ENCODE data around the gene MIA3.

The MIA3 gene, protein sequence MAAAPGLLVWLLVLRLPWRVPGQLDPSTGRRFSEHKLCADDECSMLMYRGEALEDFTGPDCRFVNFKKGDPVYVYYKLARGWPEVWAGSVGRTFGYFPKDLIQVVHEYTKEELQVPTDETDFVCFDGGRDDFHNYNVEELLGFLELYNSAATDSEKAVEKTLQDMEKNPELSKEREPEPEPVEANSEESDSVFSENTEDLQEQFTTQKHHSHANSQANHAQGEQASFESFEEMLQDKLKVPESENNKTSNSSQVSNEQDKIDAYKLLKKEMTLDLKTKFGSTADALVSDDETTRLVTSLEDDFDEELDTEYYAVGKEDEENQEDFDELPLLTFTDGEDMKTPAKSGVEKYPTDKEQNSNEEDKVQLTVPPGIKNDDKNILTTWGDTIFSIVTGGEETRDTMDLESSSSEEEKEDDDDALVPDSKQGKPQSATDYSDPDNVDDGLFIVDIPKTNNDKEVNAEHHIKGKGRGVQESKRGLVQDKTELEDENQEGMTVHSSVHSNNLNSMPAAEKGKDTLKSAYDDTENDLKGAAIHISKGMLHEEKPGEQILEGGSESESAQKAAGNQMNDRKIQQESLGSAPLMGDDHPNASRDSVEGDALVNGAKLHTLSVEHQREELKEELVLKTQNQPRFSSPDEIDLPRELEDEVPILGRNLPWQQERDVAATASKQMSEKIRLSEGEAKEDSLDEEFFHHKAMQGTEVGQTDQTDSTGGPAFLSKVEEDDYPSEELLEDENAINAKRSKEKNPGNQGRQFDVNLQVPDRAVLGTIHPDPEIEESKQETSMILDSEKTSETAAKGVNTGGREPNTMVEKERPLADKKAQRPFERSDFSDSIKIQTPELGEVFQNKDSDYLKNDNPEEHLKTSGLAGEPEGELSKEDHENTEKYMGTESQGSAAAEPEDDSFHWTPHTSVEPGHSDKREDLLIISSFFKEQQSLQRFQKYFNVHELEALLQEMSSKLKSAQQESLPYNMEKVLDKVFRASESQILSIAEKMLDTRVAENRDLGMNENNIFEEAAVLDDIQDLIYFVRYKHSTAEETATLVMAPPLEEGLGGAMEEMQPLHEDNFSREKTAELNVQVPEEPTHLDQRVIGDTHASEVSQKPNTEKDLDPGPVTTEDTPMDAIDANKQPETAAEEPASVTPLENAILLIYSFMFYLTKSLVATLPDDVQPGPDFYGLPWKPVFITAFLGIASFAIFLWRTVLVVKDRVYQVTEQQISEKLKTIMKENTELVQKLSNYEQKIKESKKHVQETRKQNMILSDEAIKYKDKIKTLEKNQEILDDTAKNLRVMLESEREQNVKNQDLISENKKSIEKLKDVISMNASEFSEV (N-terminal part only)

DNA sequence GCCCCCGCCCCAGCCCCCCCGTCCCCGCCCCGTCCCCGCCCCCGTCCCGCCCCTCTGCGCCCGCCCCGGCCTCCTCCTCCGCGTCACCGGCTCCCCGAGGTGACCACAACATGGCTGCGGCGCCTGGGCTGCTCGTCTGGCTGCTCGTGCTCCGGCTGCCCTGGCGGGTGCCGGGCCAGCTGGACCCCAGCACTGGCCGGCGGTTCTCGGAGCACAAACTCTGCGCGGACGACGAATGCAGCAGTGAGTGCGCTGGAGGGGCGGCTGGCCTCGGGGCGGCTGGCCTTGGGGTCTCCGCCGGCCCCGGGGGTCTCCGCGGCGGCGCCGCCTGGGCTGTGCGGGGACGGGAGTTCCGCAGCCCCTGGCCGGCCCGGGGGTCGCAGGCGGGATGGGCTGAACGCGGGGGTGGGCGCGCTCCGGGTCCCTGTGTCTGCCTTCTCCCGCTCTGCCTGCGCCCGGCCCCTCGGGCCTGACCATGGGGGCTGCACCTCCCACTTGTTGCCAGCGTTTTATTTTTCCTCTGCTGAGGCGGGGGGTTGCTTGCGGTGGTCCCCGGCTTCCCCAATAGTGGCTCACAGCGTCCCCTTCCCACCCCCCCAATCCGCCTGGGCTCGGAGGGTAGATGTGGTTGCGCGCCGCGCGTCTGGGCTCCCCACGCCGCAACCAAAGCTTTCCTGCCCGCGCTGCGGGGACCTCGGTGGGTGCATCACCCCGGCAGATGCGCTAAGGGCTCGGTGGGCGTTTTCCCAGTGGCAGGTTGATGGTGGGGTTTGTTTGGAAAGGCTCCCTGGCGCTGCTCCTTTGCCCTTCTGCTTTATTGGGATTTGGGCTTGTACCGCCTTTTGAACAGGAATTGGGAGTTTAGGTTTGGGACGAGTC lies at the start of gene MIA3:
Gene MIA3 (plus strand): TSS at position 97 of the 879 bp plus-strand sequence. CDS start 14 bp downstream, at position 111.
- in situ Hi-C loops (cut with MboI; ENCODE audit: low sequenced_read_pairs): no loop called here
- peaks cover 5% of the 10 kb centered on the region for H3K4me1 ChIP-seq
- H3K27me3 ChIP-seq (ENCODE audit: low read depth): peaks cover 2% of the 10 kb centered on the region
- peak; percentile 14 to 19 for DNase-seq (ENCODE audit: low spot score in 2 of 2)
- peak within 1 kb of the TSS; percentile 55 for H3K4me3 ChIP-seq
- peaks cover under 1% of the 10 kb centered on the region for H3K36me3 ChIP-seq (replicated peaks)
- H3K9me3 ChIP-seq: no peaks in the 10 kb centered on the region

- DNase-seq (ENCODE audit: low spot score in 2 of 2): no peak
- no peaks in the 10 kb centered on the region for H3K9me3 ChIP-seq
- H3K4me1 ChIP-seq: no peaks in the 10 kb centered on the region
- peaks cover 22% of the 10 kb centered on the region for H3K36me3 ChIP-seq (replicated peaks)
- no peak overlapping the region for H3K4me3 ChIP-seq
- no peaks in the 10 kb centered on the region for H3K27me3 ChIP-seq (ENCODE audit: low read depth)
- in situ Hi-C loops (cut with MboI; ENCODE audit: low sequenced_read_pairs): no loop called here
Observed at GRCh38 chr1:222570837-222571236, 47.1 kb upstream of the MIA3 start.

DNA sequence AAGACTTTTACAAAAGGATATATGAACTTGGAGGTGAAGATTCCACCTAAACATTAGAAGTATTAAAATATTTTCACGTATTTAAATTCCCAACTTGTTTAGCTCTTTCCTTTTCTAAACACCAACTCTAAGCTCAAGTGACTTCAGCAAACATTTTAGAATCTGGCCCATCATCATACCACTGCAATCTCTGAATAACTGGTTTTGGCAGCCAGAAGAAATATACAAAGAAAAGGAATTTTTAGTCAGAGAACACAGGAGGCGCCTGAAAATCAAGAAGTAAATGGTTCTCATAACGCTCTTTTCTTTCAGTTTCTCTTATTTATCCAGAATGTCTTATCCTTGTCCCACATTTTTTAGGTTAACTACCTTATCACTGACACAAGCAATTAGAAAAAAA lies 38.6 kb upstream of the MIA3 start:
- no peaks in the 10 kb centered on the region for H3K9me3 ChIP-seq
- DNase-seq (ENCODE audit: low spot score in 2 of 2): no peak
- no peak overlapping the region for H3K4me3 ChIP-seq
- H3K4me1 ChIP-seq: no peaks in the 10 kb centered on the region
- H3K27me3 ChIP-seq (ENCODE audit: low read depth): no peaks in the 10 kb centered on the region
- in situ Hi-C loops (cut with MboI; ENCODE audit: low sequenced_read_pairs): no loop called here
- H3K36me3 ChIP-seq (replicated peaks): peaks cover 37% of the 10 kb centered on the region

DNA sequence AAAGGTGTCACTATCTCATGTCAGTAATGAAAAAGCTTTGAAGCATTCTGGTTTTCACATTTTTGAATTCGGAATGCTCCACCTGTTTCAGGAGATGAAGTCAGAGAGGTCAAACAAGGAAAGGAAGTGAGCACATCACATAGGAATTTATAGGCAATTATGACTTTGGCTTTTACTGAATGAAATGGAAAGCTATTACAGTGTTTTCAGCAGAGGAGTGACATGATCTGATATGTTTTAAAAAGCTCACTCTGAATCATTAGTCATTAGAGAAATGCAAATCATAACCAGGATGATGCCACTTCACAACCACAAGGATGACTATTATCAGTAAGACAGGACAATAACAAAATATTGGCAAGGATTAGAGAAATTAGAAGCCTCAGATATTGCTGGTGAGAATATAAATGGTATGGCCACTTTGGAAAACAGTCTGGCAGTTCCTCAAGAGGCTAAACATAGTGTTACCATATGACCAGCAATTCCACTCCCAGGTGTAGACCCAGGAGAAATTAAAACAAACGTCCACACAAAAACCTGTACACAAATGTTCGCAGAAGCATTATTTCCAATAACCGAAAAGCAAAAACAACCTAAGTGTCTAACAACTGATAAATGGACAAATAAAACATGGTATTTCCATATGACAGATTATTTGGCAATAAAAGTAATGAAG lies 35.7 kb upstream of the MIA3 start:
- no peaks in the 10 kb centered on the region for H3K27me3 ChIP-seq (ENCODE audit: low read depth)
- in situ Hi-C loops (cut with MboI; ENCODE audit: low sequenced_read_pairs): no loop called here
- no peak for DNase-seq (ENCODE audit: low spot score in 2 of 2)
- H3K4me3 ChIP-seq: no peak overlapping the region
- no peaks in the 10 kb centered on the region for H3K9me3 ChIP-seq
- peaks cover 42% of the 10 kb centered on the region for H3K36me3 ChIP-seq (replicated peaks)
- no peaks in the 10 kb centered on the region for H3K4me1 ChIP-seq

- in situ Hi-C loops (cut with MboI; ENCODE audit: low sequenced_read_pairs): no loop called here
- peaks cover 45% of the 10 kb centered on the region for H3K36me3 ChIP-seq (replicated peaks)
Observed at GRCh38 chr1:222583079-222583478, 34.8 kb upstream of the MIA3 start.

DNA sequence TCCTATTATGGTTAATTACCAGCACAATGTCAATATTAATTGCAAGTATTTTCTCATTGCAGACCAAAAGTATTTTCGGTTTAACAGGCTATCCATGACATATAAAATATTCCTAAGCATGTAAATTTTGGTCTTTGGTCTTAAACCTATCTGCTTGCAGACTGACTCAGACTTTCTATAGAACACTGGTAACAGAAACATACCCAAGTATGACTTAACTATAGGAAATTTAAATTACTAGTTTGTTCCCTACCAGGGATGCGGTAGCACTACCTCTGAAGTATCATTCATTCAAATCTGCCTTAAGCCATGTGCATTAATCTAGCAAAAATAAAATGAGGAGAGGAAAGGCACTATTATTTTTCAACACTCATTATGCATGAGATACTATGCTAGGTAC lies 31.1 kb upstream of the MIA3 start:
- peaks cover 41% of the 10 kb centered on the region for H3K36me3 ChIP-seq (replicated peaks)
- DNase-seq (ENCODE audit: low spot score in 2 of 2): no peak
- H3K4me3 ChIP-seq: no peak overlapping the region
- peaks cover 10% of the 10 kb centered on the region for H3K4me1 ChIP-seq
- H3K9me3 ChIP-seq: no peaks in the 10 kb centered on the region
- no peaks in the 10 kb centered on the region; the same call in 1 of the 2 replicates for H3K27me3 ChIP-seq (ENCODE audit: low read depth)
- in situ Hi-C loops (cut with MboI; ENCODE audit: low sequenced_read_pairs): no loop called here

More at GRCh38 chr1:222583079-222583478, 34.8 kb upstream of the MIA3 start:
- Histone ChIP-seq H3K27me3 (ENCODE audit: low read depth) (no peaks in the 10 kb centered on the region), H3K4me3 (no peak overlapping the region), H3K9me3 (no peaks in the 10 kb centered on the region), H3K4me1 (no peaks in the 10 kb centered on the region; the same call in 1 of the 2 replicates)
- DNase-seq (ENCODE audit: low spot score in 2 of 2): no peak

GRCh38 chr1:222588135-222588534 lies 29.8 kb upstream of the MIA3 start:
- Histone ChIP-seq H3K4me1 (peaks cover 10% of the 10 kb centered on the region), H3K27me3 (ENCODE audit: low read depth) (no peaks in the 10 kb centered on the region; the same call in 1 of the 2 replicates), H3K36me3 (replicated peaks) (peaks cover 33% of the 10 kb centered on the region), H3K4me3 (no peak overlapping the region), H3K9me3 (no peaks in the 10 kb centered on the region)
- no peak for DNase-seq (ENCODE audit: low spot score in 2 of 2)
- in situ Hi-C loops (cut with MboI; ENCODE audit: low sequenced_read_pairs): no loop called here

GRCh38 chr1:222589462-222590302 lies 28.2 kb upstream of the MIA3 start, which contains the start of gene TAF1A:
TAF1A (minus strand) TSS chr1:222589933.
- peak; percentile 82 to 90 for DNase-seq (ENCODE audit: low spot score in 2 of 2)
- H3K4me3 ChIP-seq: peak within 1 kb of the TSS; percentile 62
- peaks cover 24% of the 10 kb centered on the region for H3K36me3 ChIP-seq (replicated peaks)
- in situ Hi-C loops (cut with MboI; ENCODE audit: low sequenced_read_pairs): no loop called here
- peaks cover 10% of the 10 kb centered on the region for H3K4me1 ChIP-seq
- H3K27me3 ChIP-seq (ENCODE audit: low read depth): no peaks in the 10 kb centered on the region; the same call in 1 of the 2 replicates
- H3K9me3 ChIP-seq: no peaks in the 10 kb centered on the region

DNA sequence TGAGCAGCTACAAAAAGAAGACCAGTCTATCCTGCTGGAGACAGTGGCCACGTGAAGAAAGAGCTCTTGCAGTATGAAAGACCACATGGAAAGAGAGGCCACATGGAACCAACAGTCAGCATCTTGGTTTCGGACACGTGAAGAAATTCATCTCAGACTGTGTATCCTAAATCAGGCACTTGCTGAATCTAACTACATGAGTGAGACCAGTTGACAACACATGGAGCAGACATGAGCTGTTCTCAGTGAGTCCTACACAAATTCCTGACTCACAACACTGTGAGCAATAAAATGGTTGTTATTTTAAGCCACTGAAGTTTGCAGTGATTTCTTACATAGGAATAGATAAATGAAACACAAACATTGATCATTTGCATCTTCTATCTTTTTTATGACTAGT lies 25.7 kb upstream of the MIA3 start:
- Histone ChIP-seq H3K4me1 (peaks cover 10% of the 10 kb centered on the region), H3K27me3 (ENCODE audit: low read depth) (no peaks in the 10 kb centered on the region; the same call in 1 of the 2 replicates), H3K36me3 (replicated peaks) (peaks cover 10% of the 10 kb centered on the region), H3K4me3 (no peak overlapping the region), H3K9me3 (no peaks in the 10 kb centered on the region)
- DNase-seq (ENCODE audit: low spot score in 2 of 2): no peak
- in situ Hi-C loops (cut with MboI; ENCODE audit: low sequenced_read_pairs): no loop called here

DNA sequence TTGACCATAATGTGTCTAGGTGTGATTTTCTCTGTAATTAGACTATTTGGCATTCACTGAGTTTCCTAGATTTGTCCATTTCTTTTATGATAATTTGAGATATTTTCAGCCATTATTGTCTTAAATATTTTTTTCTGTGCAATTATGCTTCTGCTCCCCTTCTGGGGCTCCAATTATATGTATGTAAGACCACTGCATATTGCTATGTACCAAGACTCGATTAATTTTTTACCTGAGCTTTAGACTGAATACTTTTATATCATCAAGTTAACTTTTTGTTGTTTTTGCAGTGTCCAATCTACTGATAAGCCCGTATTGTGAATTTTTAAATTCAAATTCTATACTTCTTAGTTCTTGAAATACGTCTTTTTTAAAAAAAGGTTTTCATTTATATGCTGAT lies 23.1 kb upstream of the MIA3 start:
- Histone ChIP-seq H3K36me3 (replicated peaks) (no peaks in the 10 kb centered on the region), H3K27me3 (ENCODE audit: low read depth) (no peaks in the 10 kb centered on the region; the same call in 1 of the 2 replicates), H3K4me1 (no peaks in the 10 kb centered on the region; the same call in 1 of the 2 replicates), H3K4me3 (no peak overlapping the region), H3K9me3 (no peaks in the 10 kb centered on the region)
- DNase-seq (ENCODE audit: low spot score in 2 of 2): no peak
- in situ Hi-C loops (cut with MboI; ENCODE audit: low sequenced_read_pairs): no loop called here

DNA sequence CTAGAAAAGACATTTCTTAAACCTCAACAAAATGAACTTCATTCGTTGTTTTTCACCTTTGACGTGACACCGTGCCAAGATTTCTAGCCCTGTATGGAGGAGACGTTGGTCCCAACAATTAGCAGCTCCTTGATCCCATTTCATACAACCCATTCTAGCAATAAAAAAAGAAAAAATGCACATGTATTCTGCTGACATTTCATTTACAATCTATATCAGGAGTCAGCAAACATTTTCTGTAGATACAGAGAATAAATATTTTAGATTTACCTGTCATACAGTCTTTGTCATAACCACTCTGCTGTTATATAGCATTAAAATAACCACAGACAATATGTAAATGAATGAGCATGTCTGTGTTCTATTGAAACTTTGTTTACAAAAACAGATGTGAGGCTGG lies 21.2 kb upstream of the MIA3 start:
- no peak overlapping the region for H3K4me3 ChIP-seq
- no peaks in the 10 kb centered on the region for H3K9me3 ChIP-seq
- no peaks in the 10 kb centered on the region for H3K36me3 ChIP-seq (replicated peaks)
- DNase-seq (ENCODE audit: low spot score in 2 of 2): no peak
- in situ Hi-C loops (cut with MboI; ENCODE audit: low sequenced_read_pairs): no loop called here
- H3K27me3 ChIP-seq (ENCODE audit: low read depth): no peaks in the 10 kb centered on the region
- no peaks in the 10 kb centered on the region for H3K4me1 ChIP-seq

All from HAP-1 (cell line).